HepG2 (cell line): Measurements from ENCODE around the gene SLC35B4. TPM values are rescaled to one million over a fixed set of nuclear protein-coding genes. Genes with fewer than 3 reads are reported as not detected.

ENCODE experiments used
- ATAC-seq: fragments of 200-7000 bp; cut with Tn5 transposase; 3 replicates; pipeline ENCODE4 v1.9.1; 2020; ENCODE audit warnings: mild to moderate bottlenecking, moderate library complexity
- BruUV-seq: library from RNA; stranded (reverse); fragments of 400-500 nt; replicated peaks from 2 replicates; lab custom pipeline; 2021; lab: Mats Ljungman, UMichigan
- CTCF ChIA-PET: fragments of 300-600 bp; formaldehyde crosslinking; extraction: SDS; loops from one replicate; lab custom pipeline; 2021; ENCODE audit warnings: low total read pairs, inconsistent platforms, low intra/inter-chr PET ratio; lab: Yijun Ruan, JAX
- POLR2A ChIA-PET: fragments of 350-600 bp; sonication (Branson Sonifier 250); formaldehyde crosslinking; loops from one replicate; lab custom pipeline; 2020; ENCODE audit warnings: antibody characterized with exemption, inconsistent platforms; lab: Yijun Ruan, JAX
- DNase-seq: peaks from one replicate; pipeline ENCODE4 v3.0.0-alpha.2; 2015; ENCODE audit warnings: low spot score
- FAIRE-seq: peaks from 3 replicates; lab custom pipeline; 2011; peaks lifted over from hg19 to GRCh38; lab: Jason Lieb, UNC
- H2AFZ ChIP-seq: one replicate; pipeline ENCODE4 v1.6.1; 2011; ENCODE audit warnings: low read length, inconsistent platforms
- H3K27ac ChIP-seq: fragments of 300-600 bp; 3 replicates; pipeline ENCODE4 v1.8.0; 2011; ENCODE audit warnings: mixed run types, mild to moderate bottlenecking, mixed read lengths, low read length, inconsistent platforms; ENCODE audit not compliant: insufficient read depth; ENCODE audit errors: extremely low read length
- H3K27me3 ChIP-seq, 2 experiments: fragments of 200-600 bp in 1 of 2; 2 replicates in 1 of 2; 3 replicates in 1 of 2; pipeline versions ENCODE4 v1.6.0 to v1.8.0; 2011; ENCODE audit warnings: low read length in 2 of 2, mild to moderate bottlenecking in 2 of 2, moderate library complexity in 2 of 2, inconsistent platforms in 1 of 2; ENCODE audit not compliant: insufficient read depth in 2 of 2, control insufficient read depth in 1 of 2
- H3K36me3 ChIP-seq, 2 experiments: fragments of 200-600 bp in 1 of 2; replicated peaks in 1 of 2; 2 replicates in 1 of 2; 3 replicates in 1 of 2; pipeline versions ENCODE4 v1.5.1 to v1.8.0; 2011; ENCODE audit warnings: low read length in 2 of 2, inconsistent platforms in 1 of 2; ENCODE audit not compliant: insufficient read depth in 2 of 2, control insufficient read depth in 1 of 2
- H3K4me1 ChIP-seq: 2 replicates; pipeline ENCODE4 v1.5.1; 2012; ENCODE audit warnings: low read length, inconsistent platforms; ENCODE audit not compliant: insufficient read depth
- H3K4me2 ChIP-seq: 2 replicates; pipeline ENCODE4 v1.6.0; 2011; ENCODE audit warnings: low read depth, low read length, inconsistent platforms
- H3K4me3 ChIP-seq, 3 experiments: fragments of 200-600 bp in 1 of 3; sonication (generic), shearing (Covaris generic) in 1 of 3; replicated peaks in 1 of 3; 2 replicates each; pipeline ENCODE4 v1.5.1; 2011 to 2016; ENCODE audit warnings: low read length in 3 of 3, inconsistent platforms in 2 of 3, low read depth in 2 of 3, mild to moderate bottlenecking in 2 of 3, control low read depth in 1 of 3, mixed read lengths in 1 of 3; ENCODE audit not compliant: insufficient read depth in 1 of 3
- H3K79me2 ChIP-seq: one replicate; pipeline ENCODE4 v1.6.1; 2011; ENCODE audit warnings: low read length, inconsistent platforms; ENCODE audit not compliant: insufficient read depth
- H3K9ac ChIP-seq: 2 replicates; pipeline ENCODE4 v1.6.0; 2011; ENCODE audit warnings: mild to moderate bottlenecking, low read depth, low read length, inconsistent platforms; ENCODE audit not compliant: insufficient read depth
- H3K9me3 ChIP-seq: 2 replicates; pipeline ENCODE4 v1.5.1; 2012; ENCODE audit warnings: mild to moderate bottlenecking, low read length
- H4K20me1 ChIP-seq: 2 replicates; pipeline ENCODE4 v1.6.0; 2011; ENCODE audit warnings: inconsistent platforms, mild to moderate bottlenecking, low read length, moderate library complexity; ENCODE audit not compliant: insufficient read depth
- CBX1 ChIP-seq: IDR thresholded peaks from one replicate; pipeline ENCODE4 v1.6.1; 2016; ENCODE audit warnings: antibody characterized with exemption, low read depth
- FOXK1 ChIP-seq: sonication (generic); formaldehyde crosslinking; IDR thresholded peaks from 2 replicates; pipeline ENCODE4 v1.4.0; 2020; ENCODE audit warnings: low read depth, missing genetic modification reagents, borderline replicate concordance
- KDM2A ChIP-seq: sonication (generic); formaldehyde crosslinking; IDR thresholded peaks from 2 replicates; pipeline ENCODE4 v1.4.0; 2020; ENCODE audit warnings: low read depth, missing genetic modification reagents, borderline replicate concordance
- NFKB2 ChIP-seq: sonication (generic); formaldehyde crosslinking; IDR thresholded peaks from 2 replicates; pipeline ENCODE4 v1.4.0; 2020; ENCODE audit warnings: missing genetic modification reagents, borderline replicate concordance
- POLR2AphosphoS5 ChIP-seq: IDR thresholded peaks from 2 replicates; pipeline ENCODE4 v1.6.1; 2012; ENCODE audit warnings: low read depth, low read length
- PRPF4 ChIP-seq: fragments of 200-400 bp; formaldehyde crosslinking; IDR thresholded peaks from 2 replicates; pipeline ENCODE4 v1.6.1; 2016; ENCODE audit warnings: low read length, low read depth; ENCODE audit not compliant: poor library complexity, severe bottlenecking
- STAT5B ChIP-seq: sonication (generic); formaldehyde crosslinking; IDR thresholded peaks from 2 replicates; pipeline ENCODE4 v1.4.0; 2020; ENCODE audit warnings: missing genetic modification reagents
- ZNF263 ChIP-seq: sonication (generic); formaldehyde crosslinking; IDR thresholded peaks from 2 replicates; pipeline ENCODE4 v1.4.0; 2020; ENCODE audit warnings: missing genetic modification reagents
- ZNF3 ChIP-seq: IDR thresholded peaks from 2 replicates; pipeline ENCODE4 v1.7.0; 2017; ENCODE audit warnings: inconsistent platforms
- WGBS: methylation state at CpG from one replicate; pipeline ENCODE4 v1.1.6; 2017; ENCODE audit warnings: low lambda C conversion rate; 5-methylcytosine and 5-hydroxymethylcytosine counted together
- in situ Hi-C: cut with HindIII; loops from 2 replicates; pipeline ENCODE4 v1.10.0; 2017; ENCODE audit warnings: low pct_unique_long_range_greater_than_20kb; ENCODE audit not compliant: extremely low pct_ligation_motif_present
- intact Hi-C: fragments of 100-400 bp; cut with micrococcal nuclease; formaldehyde crosslinking; loops from one replicate; pipeline ENCODE4 v1.10.0; 2022; ENCODE audit not compliant: unreplicated experiment
- polyA plus RNA-seq, 8 experiments: library from polyadenylated mRNA; depleted of rRNA in 3 of 8; stranded (reverse) in 7 of 8; unstranded in 1 of 8; fragments of >200 nt; fragmentation: Illumina TruSeq in 4 of 8; extraction: Trizol in 4 of 8; gene quantifications; 2 replicates each; pipeline versions ENCODE4 v1.2.1 to v1.2.3, GENCODE V29; 2011 to 2016; ENCODE audit warnings: low read depth in 4 of 8, missing spikeins in 1 of 8, mixed read lengths in 1 of 8; ENCODE audit not compliant: insufficient read depth in 1 of 8
- total RNA-seq, 5 experiments: library from RNA; depleted of rRNA; stranded (reverse); fragments of >200 nt; fragmentation: Illumina TruSeq; extraction: Trizol; gene quantifications; 2 replicates each; pipeline ENCODE4 v1.2.3, GENCODE V29; 2016; ENCODE audit warnings: low read depth in 1 of 5
- TF ChIP-seq, protein P1 (sequence below): sonication (generic); formaldehyde crosslinking; IDR thresholded peaks from 2 replicates; pipeline ENCODE4 v1.8.0; 2022; ENCODE audit warnings: missing genetic modification reagents, low read depth, mild to moderate bottlenecking, borderline replicate concordance
- TF ChIP-seq, protein P2 (sequence below): sonication (generic); formaldehyde crosslinking; IDR thresholded peaks from 2 replicates; pipeline ENCODE4 v1.5.1; 2020; ENCODE audit warnings: missing genetic modification reagents, mild to moderate bottlenecking, borderline replicate concordance
- TF ChIP-seq, protein P3 (sequence below): sonication (generic); formaldehyde crosslinking; IDR thresholded peaks from 2 replicates; pipeline ENCODE4 v1.9.0; 2021; ENCODE audit warnings: missing genetic modification reagents, mild to moderate bottlenecking, borderline replicate concordance

SLC35B4 gene
- total and polyA plus RNA-seq, 2 of the 13 experiments (the other 11 are each of a cell fraction or from before 2014, with no cell fraction given) = 17.1 to 17.8 TPM

DNA sequence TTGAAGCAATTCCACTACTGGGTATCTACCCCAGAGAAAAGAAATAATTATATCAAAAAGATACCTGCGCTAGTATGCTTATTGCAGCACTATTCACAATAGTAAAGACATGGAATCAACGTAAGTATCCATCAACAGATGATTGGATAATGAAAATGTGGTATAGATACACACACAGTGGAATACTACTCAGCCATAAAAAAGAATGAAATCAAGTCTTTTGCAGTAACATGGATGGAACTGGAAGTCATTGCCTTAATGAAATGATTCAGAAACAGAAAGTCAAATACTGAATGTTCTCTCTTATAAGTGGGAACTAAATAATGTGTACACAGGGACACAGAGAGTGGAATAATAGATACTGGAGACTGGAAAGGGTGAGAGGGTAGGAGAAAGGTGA, 7.4 kb upstream of the SLC35B4 start:
- intact Hi-C loops = no loop called here
- Histone ChIP-seq H3K79me2 (no peaks in the 10 kb centered on the region), H3K9me3 (no peaks in the 10 kb centered on the region), H3K4me3 (no peak overlapping the region), H3K27ac (no peak overlapping the region)
- WGBS = 26% methylated on average over 2 of the region's 2 CpGs
- CTCF ChIA-PET = no interaction called here
- TF ChIP-seq, protein P1, sequence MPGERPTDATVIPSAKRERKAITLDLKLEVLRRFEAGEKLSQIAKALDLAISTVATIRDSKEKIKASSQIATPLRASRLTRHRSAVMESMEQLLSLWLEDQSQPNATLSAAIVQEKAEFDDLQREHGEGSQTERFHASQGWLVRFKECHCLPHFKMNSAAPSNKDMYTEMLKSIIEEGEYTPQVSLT (CRISPR knock-in tag) = no peak
- no peak for TF ChIP-seq POLR2AphosphoS5
- no peak for TF ChIP-seq NFKB2
- TF ChIP-seq PRPF4 = no peak
- TF ChIP-seq, all 625 proteins: peak for 0
- Histone ChIP-seq H3K4me2 (no peak overlapping the region), H3K27me3 (peaks cover 0 to 19% of the 10 kb centered on the region in 2 experiments; a peak in 2 of 5 replicates), H3K36me3 (no peaks in the 10 kb centered on the region), H2AFZ (no peak overlapping the region), H3K9ac (no peak overlapping the region), H3K4me1 (no peaks in the 10 kb centered on the region), H4K20me1 (no peaks in the 10 kb centered on the region; the same call in 1 of the 2 replicates)
- no peak for DNase-seq
- FAIRE-seq = no peak
- in situ Hi-C loops = no loop called here
- no peak for ATAC-seq
- POLR2A ChIA-PET = no interaction called here
- BruUV-seq = no TSS peak

DNA sequence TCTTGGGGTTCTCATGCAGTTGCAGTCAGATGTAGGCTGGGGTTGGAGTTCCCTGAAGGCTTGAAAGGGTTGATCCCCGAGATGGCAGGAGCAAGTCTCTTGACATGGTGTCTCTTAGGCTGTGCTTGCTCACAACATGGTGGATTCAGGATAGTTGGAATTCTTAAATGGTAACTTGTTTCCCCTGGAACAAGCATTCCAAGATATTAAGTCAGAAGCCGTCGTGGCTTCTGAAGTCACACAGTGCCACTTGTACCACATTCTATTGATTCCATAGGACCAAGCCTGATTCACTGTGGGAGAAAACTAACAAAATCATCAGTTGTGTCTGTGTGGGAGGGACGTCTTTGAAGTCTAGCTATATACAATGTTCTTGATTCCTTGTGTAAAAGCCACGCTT, 3.5 kb upstream of the SLC35B4 start:
- ChIA-PET CTCF (no interaction called here), POLR2A (no interaction called here)
- DNase-seq = no peak
- no peak overlapping the region for H3K4me3 ChIP-seq
- no peaks in the 10 kb centered on the region for H4K20me1 ChIP-seq
- H2AFZ ChIP-seq = no peak overlapping the region
- H3K79me2 ChIP-seq = peaks cover 2% of the 10 kb centered on the region
- 19% methylated on average over 5 of the region's 5 CpGs for WGBS
- no peak for FAIRE-seq
- intact Hi-C loops = no loop called here
- BruUV-seq = no TSS peak
- no peak overlapping the region for H3K27ac ChIP-seq
- TF ChIP-seq, protein P2, sequence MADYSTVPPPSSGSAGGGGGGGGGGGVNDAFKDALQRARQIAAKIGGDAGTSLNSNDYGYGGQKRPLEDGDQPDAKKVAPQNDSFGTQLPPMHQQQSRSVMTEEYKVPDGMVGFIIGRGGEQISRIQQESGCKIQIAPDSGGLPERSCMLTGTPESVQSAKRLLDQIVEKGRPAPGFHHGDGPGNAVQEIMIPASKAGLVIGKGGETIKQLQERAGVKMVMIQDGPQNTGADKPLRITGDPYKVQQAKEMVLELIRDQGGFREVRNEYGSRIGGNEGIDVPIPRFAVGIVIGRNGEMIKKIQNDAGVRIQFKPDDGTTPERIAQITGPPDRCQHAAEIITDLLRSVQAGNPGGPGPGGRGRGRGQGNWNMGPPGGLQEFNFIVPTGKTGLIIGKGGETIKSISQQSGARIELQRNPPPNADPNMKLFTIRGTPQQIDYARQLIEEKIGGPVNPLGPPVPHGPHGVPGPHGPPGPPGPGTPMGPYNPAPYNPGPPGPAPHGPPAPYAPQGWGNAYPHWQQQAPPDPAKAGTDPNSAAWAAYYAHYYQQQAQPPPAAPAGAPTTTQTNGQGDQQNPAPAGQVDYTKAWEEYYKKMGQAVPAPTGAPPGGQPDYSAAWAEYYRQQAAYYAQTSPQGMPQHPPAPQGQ (CRISPR knock-in tag) = no peak
- no peak for TF ChIP-seq KDM2A (CRISPR knock-in tag)
- no peak for TF ChIP-seq ZNF263 (CRISPR knock-in tag)
- no peak for TF ChIP-seq STAT5B (CRISPR knock-in tag)
- TF ChIP-seq CBX1 = no peak
- TF ChIP-seq, protein P3, sequence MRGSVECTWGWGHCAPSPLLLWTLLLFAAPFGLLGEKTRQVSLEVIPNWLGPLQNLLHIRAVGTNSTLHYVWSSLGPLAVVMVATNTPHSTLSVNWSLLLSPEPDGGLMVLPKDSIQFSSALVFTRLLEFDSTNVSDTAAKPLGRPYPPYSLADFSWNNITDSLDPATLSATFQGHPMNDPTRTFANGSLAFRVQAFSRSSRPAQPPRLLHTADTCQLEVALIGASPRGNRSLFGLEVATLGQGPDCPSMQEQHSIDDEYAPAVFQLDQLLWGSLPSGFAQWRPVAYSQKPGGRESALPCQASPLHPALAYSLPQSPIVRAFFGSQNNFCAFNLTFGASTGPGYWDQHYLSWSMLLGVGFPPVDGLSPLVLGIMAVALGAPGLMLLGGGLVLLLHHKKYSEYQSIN (CRISPR knock-in tag) = no peak
- no peak for TF ChIP-seq ZNF3 (CRISPR knock-in tag)
- no peak for TF ChIP-seq FOXK1 (CRISPR knock-in tag)
- no peak for ATAC-seq
- H3K9me3 ChIP-seq = no peaks in the 10 kb centered on the region
- in situ Hi-C loops = no loop called here
- peaks cover 16% of the 10 kb centered on the region for H3K4me1 ChIP-seq
- no peak overlapping the region for H3K9ac ChIP-seq
- peaks cover 0 to 22% of the 10 kb centered on the region in 2 experiments; a peak in 3 of 5 replicates for H3K27me3 ChIP-seq
- no peaks in the 10 kb centered on the region for H3K36me3 ChIP-seq
- H3K4me2 ChIP-seq = no peak overlapping the region
